ENCODE results near the gene SLC30A10.

GRCh38 chr1:219928791-219929118 lies 398 bp upstream of the SLC30A10 start:
- TF ChIP-seq POLR2AphosphoS5 (IDR thresholded peaks at IDR 0.05; ENCODE audit: low read depth, low read length) (no peak), CTCF (IDR thresholded peaks at IDR 0.05) (no peak)
